GDM1 (cell line): Measurements from ENCODE around the gene EIF6.
"Not testable (repeated sequence)": the region's sequence is repeated elsewhere in the genome, so short reads cannot be mapped to it uniquely, and the experiment has no call there.

Experiments
- DNase-seq: peaks from one replicate; lab custom pipeline; 2025; lab: John Stamatoyannopoulos, UW

EIF6 gene

GRCh38 chr20:35254448-35254999 is 30.0 kb downstream of the EIF6 start:
- DNase-seq, result no peak

- no peak for DNase-seq
Measured at GRCh38 chr20:35253010-35253409, 31.6 kb downstream of the EIF6 start.

GRCh38 chr20:35252598-35252997 is 32.0 kb downstream of the EIF6 start:
- DNase-seq, result not testable (repeated sequence)

GRCh38 chr20:35252037-35252461 is 32.5 kb downstream of the EIF6 start:
- DNase-seq, result no peak

GRCh38 chr20:35251613-35251940 is 33.0 kb downstream of the EIF6 start:
- DNase-seq, result no peak

GRCh38 chr20:35248641-35249475 is 35.7 kb downstream of the EIF6 start:
- no peak for DNase-seq

- no peak for DNase-seq
Measured at GRCh38 chr20:35246723-35247122, 37.8 kb downstream of the EIF6 start.

- DNase-seq, result no peak
Measured at GRCh38 chr20:35243986-35244385, 40.6 kb downstream of the EIF6 start.

GRCh38 chr20:35243317-35243716 is 41.3 kb downstream of the EIF6 start:
- DNase-seq, result no peak

- DNase-seq, result no peak
Measured at GRCh38 chr20:35240811-35241293, 43.7 kb downstream of the EIF6 start.

GRCh38 chr20:35240083-35240810 is 44.3 kb downstream of the EIF6 start:
- no peak for DNase-seq

- DNase-seq, result no peak
Measured at GRCh38 chr20:35238735-35239134, 45.8 kb downstream of the EIF6 start.

GRCh38 chr20:35238170-35238569 is 46.4 kb downstream of the EIF6 start:
- peak; percentile 37 for DNase-seq

- no peak for DNase-seq
Measured at GRCh38 chr20:35237486-35237885, 47.1 kb downstream of the EIF6 start.

GRCh38 chr20:35235881-35236280 is 48.7 kb downstream of the EIF6 start:
- no peak for DNase-seq

- no peak for DNase-seq
Measured at GRCh38 chr20:35232575-35232974, 52.0 kb downstream of the EIF6 start.
